Skeletal muscle tissue (tissue), 4 donors: ENCODE measurements around the gene LINGO1. TPM values are rescaled to one million over a fixed set of nuclear protein-coding genes. Genes with fewer than 3 reads are reported as not detected.
A peak's percentile ranks its signal among the peaks of the same experiment; 100 is the strongest.

Experiments used
- H3K27ac ChIP-seq: one replicate; pipeline ENCODE4 v1.7.0; 2013; ENCODE audit warnings: mild to moderate bottlenecking, low read depth, low read length, inconsistent platforms
- H3K27me3 ChIP-seq, 3 donors: one replicate each; pipeline ENCODE4 v1.7.0; 2013; ENCODE audit warnings: low read length in 3 of 3; ENCODE audit not compliant: control insufficient read depth in 3 of 3, insufficient read depth in 3 of 3
- H3K36me3 ChIP-seq, 3 donors: one replicate each; pipeline ENCODE4 v1.7.0; 2013; ENCODE audit warnings: low read length in 3 of 3; ENCODE audit not compliant: control insufficient read depth in 3 of 3, insufficient read depth in 3 of 3
- H3K4me1 ChIP-seq, 3 donors: one replicate each; pipeline ENCODE4 v1.7.0; 2013; ENCODE audit warnings: low read length in 3 of 3, mild to moderate bottlenecking in 3 of 3; ENCODE audit not compliant: control insufficient read depth in 3 of 3, insufficient read depth in 3 of 3
- H3K4me3 ChIP-seq, 3 donors: one replicate each; pipeline ENCODE4 v1.7.0; 2013; ENCODE audit warnings: low read length in 3 of 3
- H3K9ac ChIP-seq, 3 donors: one replicate each; pipeline ENCODE4 v1.7.0; 2013; ENCODE audit warnings: low read length in 3 of 3, mild to moderate bottlenecking in 3 of 3, moderate library complexity in 2 of 3, low read depth in 1 of 3
- H3K9me3 ChIP-seq, 3 donors: one replicate each; pipeline ENCODE4 v1.7.0; 2013; ENCODE audit warnings: low read length in 3 of 3; ENCODE audit not compliant: control insufficient read depth in 3 of 3
- total RNA-seq: library from RNA; depleted of rRNA; stranded (reverse); fragments of >200 nt; gene quantifications from one replicate; pipeline ENCODE4 v1.2.3, GENCODE V29; 2014
- donor health status: Osteomylitis.

LINGO1 gene, protein sequence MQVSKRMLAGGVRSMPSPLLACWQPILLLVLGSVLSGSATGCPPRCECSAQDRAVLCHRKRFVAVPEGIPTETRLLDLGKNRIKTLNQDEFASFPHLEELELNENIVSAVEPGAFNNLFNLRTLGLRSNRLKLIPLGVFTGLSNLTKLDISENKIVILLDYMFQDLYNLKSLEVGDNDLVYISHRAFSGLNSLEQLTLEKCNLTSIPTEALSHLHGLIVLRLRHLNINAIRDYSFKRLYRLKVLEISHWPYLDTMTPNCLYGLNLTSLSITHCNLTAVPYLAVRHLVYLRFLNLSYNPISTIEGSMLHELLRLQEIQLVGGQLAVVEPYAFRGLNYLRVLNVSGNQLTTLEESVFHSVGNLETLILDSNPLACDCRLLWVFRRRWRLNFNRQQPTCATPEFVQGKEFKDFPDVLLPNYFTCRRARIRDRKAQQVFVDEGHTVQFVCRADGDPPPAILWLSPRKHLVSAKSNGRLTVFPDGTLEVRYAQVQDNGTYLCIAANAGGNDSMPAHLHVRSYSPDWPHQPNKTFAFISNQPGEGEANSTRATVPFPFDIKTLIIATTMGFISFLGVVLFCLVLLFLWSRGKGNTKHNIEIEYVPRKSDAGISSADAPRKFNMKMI
- 3.7 TPM for total RNA-seq

GRCh38 chr15:77632534-77633133 lies at the start of gene LINGO1:
LINGO1 (minus strand) TSS chr15:77632912; CDS start chr15:77632315, 597 bp downstream.
- H3K9me3 ChIP-seq: no peaks in the 10 kb centered on the region
- peak within 1 kb of the TSS; percentile 14 to 64 (median 33) for H3K9ac ChIP-seq
- peaks cover 62 to 68% (median 67%) of the 10 kb centered on the region in 3 donors for H3K27me3 ChIP-seq
- peak within 1 kb of the TSS; percentile 62 to 78 (median 73) for H3K4me3 ChIP-seq
- H3K4me1 ChIP-seq: peaks cover 3 to 20% (median 16%) of the 10 kb centered on the region in 3 donors
- H3K36me3 ChIP-seq: no peaks in the 10 kb centered on the region
- H3K27ac ChIP-seq: no peak within 1 kb of the TSS

DNA sequence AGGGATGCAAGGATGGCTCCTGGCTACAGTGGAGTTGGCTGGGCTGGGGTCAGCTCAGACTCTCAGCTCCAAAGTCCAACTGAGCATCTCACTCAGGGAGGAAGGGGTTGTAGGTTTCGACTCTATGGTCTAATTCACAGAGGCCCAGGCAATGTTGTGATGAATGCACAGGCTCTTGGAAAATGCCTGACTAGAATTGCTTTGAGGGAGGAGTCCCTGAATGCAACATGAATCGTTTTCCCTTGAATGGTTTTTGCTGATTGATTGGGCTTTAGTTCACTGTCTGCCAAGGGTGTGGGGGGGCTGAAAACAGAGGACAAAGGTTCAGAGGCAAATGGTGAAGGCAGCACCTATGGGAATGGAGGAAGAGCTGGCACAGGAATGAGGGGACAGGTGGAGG lies 48.6 kb upstream of the LINGO1 start:
- Histone ChIP-seq H3K36me3 (no peaks in the 10 kb centered on the region), H3K4me3 (no peak overlapping the region), H3K9ac (no peak overlapping the region), H3K27ac (no peak overlapping the region), H3K4me1 (no peaks in the 10 kb centered on the region), H3K27me3 (peaks cover 20 to 35% (median 28%) of the 10 kb centered on the region in 3 donors), H3K9me3 (no peaks in the 10 kb centered on the region)

- Histone ChIP-seq H3K27me3 (peaks cover 17 to 40% (median 34%) of the 10 kb centered on the region in 3 donors), H3K9me3 (peaks cover 0 to 3% (median 0%) of the 10 kb centered on the region in 3 donors), H3K9ac (no peak overlapping the region), H3K36me3 (no peaks in the 10 kb centered on the region), H3K27ac (no peak overlapping the region), H3K4me3 (no peak overlapping the region), H3K4me1 (no peaks in the 10 kb centered on the region)
Measured at GRCh38 chr15:77676569-77677375, 44.1 kb upstream of the LINGO1 start.

- peaks cover 17 to 43% (median 41%) of the 10 kb centered on the region in 3 donors for H3K27me3 ChIP-seq
Measured at GRCh38 chr15:77675806-77676415, 43.2 kb upstream of the LINGO1 start.

GRCh38 chr15:77674327-77674726 lies 41.6 kb upstream of the LINGO1 start:
- peaks cover 17 to 48% (median 41%) of the 10 kb centered on the region in 3 donors for H3K27me3 ChIP-seq
- no peak overlapping the region for H3K9ac ChIP-seq
- H3K36me3 ChIP-seq: no peaks in the 10 kb centered on the region
- no peak overlapping the region for H3K4me3 ChIP-seq
- H3K4me1 ChIP-seq: no peaks in the 10 kb centered on the region
- no peak overlapping the region for H3K27ac ChIP-seq
- peaks cover 0 to 3% (median 0%) of the 10 kb centered on the region in 3 donors for H3K9me3 ChIP-seq

More at GRCh38 chr15:77675806-77676415, 43.2 kb upstream of the LINGO1 start:
- H3K9ac ChIP-seq: no peak overlapping the region
- H3K4me3 ChIP-seq: no peak overlapping the region
- H3K9me3 ChIP-seq: peaks cover 0 to 3% (median 0%) of the 10 kb centered on the region in 3 donors
- H3K4me1 ChIP-seq: no peaks in the 10 kb centered on the region
- no peak overlapping the region for H3K27ac ChIP-seq
- H3K36me3 ChIP-seq: no peaks in the 10 kb centered on the region

DNA sequence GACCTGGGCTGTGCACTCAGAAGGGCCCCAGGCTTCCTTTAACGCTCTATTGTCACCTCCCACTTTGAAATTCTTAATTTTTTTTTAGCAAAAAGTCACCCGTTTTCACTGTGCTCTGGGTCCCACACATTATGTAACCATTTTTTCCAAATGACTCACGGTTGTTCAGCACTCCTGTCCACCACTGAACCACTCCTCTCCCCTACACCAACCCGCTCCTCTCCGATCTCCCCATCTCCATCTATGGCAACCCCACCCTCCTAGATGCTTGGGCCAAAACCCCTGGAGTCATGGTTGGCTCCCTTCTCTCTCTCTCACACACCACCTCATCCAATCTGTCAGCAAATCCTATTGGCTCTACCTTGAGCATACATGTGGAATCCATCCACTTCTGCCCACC lies 41.2 kb upstream of the LINGO1 start:
- no peak overlapping the region for H3K27ac ChIP-seq
- no peaks in the 10 kb centered on the region for H3K4me1 ChIP-seq
- no peaks in the 10 kb centered on the region for H3K36me3 ChIP-seq
- H3K27me3 ChIP-seq: peaks cover 17 to 51% (median 43%) of the 10 kb centered on the region in 3 donors
- H3K4me3 ChIP-seq: no peak overlapping the region
- H3K9me3 ChIP-seq: peaks cover 0 to 3% (median 0%) of the 10 kb centered on the region in 3 donors
- no peak overlapping the region for H3K9ac ChIP-seq

- H3K4me1 ChIP-seq: no peaks in the 10 kb centered on the region
- H3K36me3 ChIP-seq: no peaks in the 10 kb centered on the region
- H3K4me3 ChIP-seq: no peak overlapping the region
- peaks cover 12 to 55% (median 55%) of the 10 kb centered on the region in 3 donors for H3K27me3 ChIP-seq
- no peak overlapping the region for H3K27ac ChIP-seq
- peaks cover 0 to 3% (median 0%) of the 10 kb centered on the region in 3 donors for H3K9me3 ChIP-seq
- no peak overlapping the region for H3K9ac ChIP-seq
Measured at GRCh38 chr15:77672135-77672534, 39.4 kb upstream of the LINGO1 start.

DNA sequence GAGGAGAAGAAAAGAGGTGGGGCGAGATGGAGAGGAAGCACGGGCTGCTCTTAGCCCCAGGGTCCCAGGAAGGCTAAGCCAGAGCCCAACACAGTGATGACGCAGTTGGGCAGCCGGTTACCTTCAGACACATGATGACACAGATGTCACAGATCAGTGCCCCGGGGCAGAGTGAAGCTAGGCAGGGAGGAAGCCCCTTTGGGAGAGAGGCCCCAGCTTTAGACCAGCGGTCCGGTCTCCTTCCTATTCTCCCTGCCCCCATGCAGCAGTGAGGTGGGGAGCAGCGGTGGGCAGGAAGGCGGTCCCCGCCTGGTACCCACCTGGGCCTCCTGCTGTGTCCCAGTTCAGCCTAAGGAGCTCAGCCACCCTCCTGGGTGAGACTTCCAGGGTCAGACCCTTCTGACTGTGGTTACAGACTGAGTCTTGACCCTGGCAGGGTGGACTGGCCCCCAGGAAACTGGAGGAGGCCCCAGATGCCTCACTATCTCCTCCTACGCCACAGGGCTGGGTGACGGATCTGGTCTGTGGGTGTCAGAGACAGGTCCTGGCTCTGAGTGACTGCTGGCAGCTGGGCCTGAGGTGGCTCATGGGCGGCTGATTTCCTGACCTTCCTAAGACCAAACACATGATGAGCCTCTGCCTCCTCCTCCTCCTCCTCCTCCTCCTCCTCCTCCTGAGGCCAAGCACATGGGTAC lies 38.8 kb upstream of the LINGO1 start:
- Histone ChIP-seq H3K4me3 (no peak overlapping the region), H3K9me3 (peaks cover 0 to 3% (median 0%) of the 10 kb centered on the region in 3 donors), H3K27ac (no peak overlapping the region), H3K27me3 (peaks cover 12 to 57% (median 55%) of the 10 kb centered on the region in 3 donors), H3K4me1 (no peaks in the 10 kb centered on the region), H3K9ac (no peak overlapping the region), H3K36me3 (no peaks in the 10 kb centered on the region)
